ENCODE data around the gene OXT. TPM values are rescaled to one million over a fixed set of nuclear protein-coding genes. Genes with fewer than 3 reads are reported as not detected.

OXT gene
- total and polyA plus RNA-seq, 2 of the 4 experiments (the other 2 are of a cell fraction) = not detected

DNA sequence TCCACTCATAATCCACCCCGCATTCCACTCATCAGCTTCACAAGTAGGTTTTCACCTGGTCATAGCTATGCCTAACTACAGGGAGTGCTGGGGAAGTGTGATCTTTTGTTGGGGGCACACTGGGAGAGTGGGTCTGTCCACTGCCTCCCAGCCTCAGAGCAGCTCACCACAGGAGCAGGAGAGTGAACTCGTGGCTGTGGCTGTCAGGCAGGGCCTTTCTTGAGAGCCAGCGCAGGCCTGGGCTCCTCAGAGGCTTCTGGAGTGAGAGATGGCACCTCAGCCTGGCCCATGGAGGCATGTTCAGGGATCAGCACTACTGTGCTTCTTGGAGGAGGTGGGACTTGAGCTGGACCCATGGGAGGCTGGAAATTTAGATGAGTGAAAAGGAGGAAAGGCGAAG lies 32.0 kb upstream of the OXT start:
- Histone ChIP-seq H3K9ac (ENCODE audit: low read depth, low read length) (no peak overlapping the region), H4K5ac (ENCODE audit: low read depth, low read length) (no peak overlapping the region), H2AK9ac (replicated peaks; ENCODE audit: low read depth, low read length, poor library complexity) (no peak overlapping the region), H3K56ac (ENCODE audit: extremely low read depth, insufficient read depth, low read length) (no peak overlapping the region), H3K4ac (ENCODE audit: low read depth, low read length) (no peak overlapping the region), H3K4me3 (ENCODE audit: insufficient read depth, low read depth, low read length) (no peak overlapping the region), H3K9me3 (ENCODE audit: control insufficient read depth, insufficient read depth, low read length) (no peaks in the 10 kb centered on the region), H2AK5ac (ENCODE audit: low read depth, low read length) (no peak overlapping the region), H3K9me1 (ENCODE audit: insufficient read depth, low read length) (0 out of 2 replicates have a peak, but pooled peaks cover 4% of the 10 kb centered on the region), H3K27me3 (ENCODE audit: control insufficient read depth, insufficient read depth, low read length) (no peaks in the 10 kb centered on the region), H2BK5ac (ENCODE audit: low read depth, low read length, poor library complexity, severe bottlenecking) (no peak overlapping the region), H3K36me3 (ENCODE audit: control insufficient read depth, insufficient read depth, low read length) (peaks cover 52% of the 10 kb centered on the region), H3K14ac (replicated peaks; ENCODE audit: low read depth, low read length) (no peak overlapping the region), H2AFZ (replicated peaks; ENCODE audit: low read length, poor library complexity) (no peak overlapping the region), H3K79me1 (ENCODE audit: low read depth in 1 of 2, low read length in 2 of 2) (no peaks in the 10 kb centered on the region), H3K27ac (ENCODE audit: insufficient read depth, low read length) (no peak overlapping the region), H2BK15ac (ENCODE audit: low read depth, low read length) (no peak overlapping the region), H3K18ac (ENCODE audit: low read depth, low read length) (no peak overlapping the region), H4K20me1 (ENCODE audit: insufficient read depth, low read length) (no peaks in the 10 kb centered on the region), H3K23ac (ENCODE audit: low read depth, low read length) (no peak overlapping the region), H3K4me1 (ENCODE audit: control insufficient read depth, insufficient read depth, low read length) (peaks cover 6% of the 10 kb centered on the region; the same call in 1 of the 2 replicates), H4K8ac (ENCODE audit: low read depth in 2 of 2, low read length in 2 of 2) (no peak overlapping the region), H2BK20ac (ENCODE audit: low read depth, low read length) (no peak overlapping the region), H4K91ac (ENCODE audit: insufficient read depth, low read depth, low read length) (no peak overlapping the region), H3K4me2 (ENCODE audit: low read depth, low read length) (no peak overlapping the region), H2BK120ac (ENCODE audit: low read depth, low read length) (no peak overlapping the region)
- DNase-seq (no peak), ATAC-seq (ENCODE audit: low read depth) (no peak)
- 100% methylated on average over 1 of the region's 4 CpGs; no CpG with 5 or more reads in 1 of the 2 experiments for WGBS, 2 experiments (ENCODE audit: extremely low coverage in 2 of 2, insufficient read length in 1 of 2)
- TF ChIP-seq, protein P1, sequence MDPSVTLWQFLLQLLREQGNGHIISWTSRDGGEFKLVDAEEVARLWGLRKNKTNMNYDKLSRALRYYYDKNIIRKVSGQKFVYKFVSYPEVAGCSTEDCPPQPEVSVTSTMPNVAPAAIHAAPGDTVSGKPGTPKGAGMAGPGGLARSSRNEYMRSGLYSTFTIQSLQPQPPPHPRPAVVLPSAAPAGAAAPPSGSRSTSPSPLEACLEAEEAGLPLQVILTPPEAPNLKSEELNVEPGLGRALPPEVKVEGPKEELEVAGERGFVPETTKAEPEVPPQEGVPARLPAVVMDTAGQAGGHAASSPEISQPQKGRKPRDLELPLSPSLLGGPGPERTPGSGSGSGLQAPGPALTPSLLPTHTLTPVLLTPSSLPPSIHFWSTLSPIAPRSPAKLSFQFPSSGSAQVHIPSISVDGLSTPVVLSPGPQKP (IDR thresholded peaks at IDR 0.05; ENCODE audit: borderline replicate concordance, low read depth, low read length) = no peak
- TF ChIP-seq, protein P2, sequence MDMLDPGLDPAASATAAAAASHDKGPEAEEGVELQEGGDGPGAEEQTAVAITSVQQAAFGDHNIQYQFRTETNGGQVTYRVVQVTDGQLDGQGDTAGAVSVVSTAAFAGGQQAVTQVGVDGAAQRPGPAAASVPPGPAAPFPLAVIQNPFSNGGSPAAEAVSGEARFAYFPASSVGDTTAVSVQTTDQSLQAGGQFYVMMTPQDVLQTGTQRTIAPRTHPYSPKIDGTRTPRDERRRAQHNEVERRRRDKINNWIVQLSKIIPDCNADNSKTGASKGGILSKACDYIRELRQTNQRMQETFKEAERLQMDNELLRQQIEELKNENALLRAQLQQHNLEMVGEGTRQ (IDR thresholded peaks at IDR 0.05; ENCODE audit: low read depth, low read length) = no peak
- TF ChIP-seq, protein P3, sequence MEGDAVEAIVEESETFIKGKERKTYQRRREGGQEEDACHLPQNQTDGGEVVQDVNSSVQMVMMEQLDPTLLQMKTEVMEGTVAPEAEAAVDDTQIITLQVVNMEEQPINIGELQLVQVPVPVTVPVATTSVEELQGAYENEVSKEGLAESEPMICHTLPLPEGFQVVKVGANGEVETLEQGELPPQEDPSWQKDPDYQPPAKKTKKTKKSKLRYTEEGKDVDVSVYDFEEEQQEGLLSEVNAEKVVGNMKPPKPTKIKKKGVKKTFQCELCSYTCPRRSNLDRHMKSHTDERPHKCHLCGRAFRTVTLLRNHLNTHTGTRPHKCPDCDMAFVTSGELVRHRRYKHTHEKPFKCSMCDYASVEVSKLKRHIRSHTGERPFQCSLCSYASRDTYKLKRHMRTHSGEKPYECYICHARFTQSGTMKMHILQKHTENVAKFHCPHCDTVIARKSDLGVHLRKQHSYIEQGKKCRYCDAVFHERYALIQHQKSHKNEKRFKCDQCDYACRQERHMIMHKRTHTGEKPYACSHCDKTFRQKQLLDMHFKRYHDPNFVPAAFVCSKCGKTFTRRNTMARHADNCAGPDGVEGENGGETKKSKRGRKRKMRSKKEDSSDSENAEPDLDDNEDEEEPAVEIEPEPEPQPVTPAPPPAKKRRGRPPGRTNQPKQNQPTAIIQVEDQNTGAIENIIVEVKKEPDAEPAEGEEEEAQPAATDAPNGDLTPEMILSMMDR (conservative IDR thresholded peaks at IDR 0.05; ENCODE audit: low read depth, low read length) = no peak
- TF ChIP-seq RCOR1 (IDR thresholded peaks at IDR 0.05; ENCODE audit: insufficient replicate concordance, low read length) (no peak), RAD21 (IDR thresholded peaks at IDR 0.05; ENCODE audit: low read length) (no peak), SMC3 (IDR thresholded peaks at IDR 0.05; ENCODE audit: low read depth, low read length) (no peak), POLR2A (IDR thresholded peaks at IDR 0.05; ENCODE audit: low read depth, low read length) (no peak), MAZ (IDR thresholded peaks at IDR 0.05; ENCODE audit: borderline replicate concordance, low read depth, low read length) (no peak), CHD1 (IDR thresholded peaks at IDR 0.05; ENCODE audit: low read depth, low read length) (no peak)
- intact Hi-C loops (cut with micrococcal nuclease) = no loop called here
- in situ Hi-C loops (cut with MboI; ENCODE audit: low sequenced_read_pairs) = no loop called here
- dilution Hi-C loops (cut with HindIII; ENCODE audit: low sequenced_read_pairs, unreplicated experiment) = no loop called here
- ChIA-PET POLR2A (ENCODE audit: unreplicated experiment) (no interaction called here), CTCF (no interaction called here)
- no TSS peak for BruUV-seq (replicated peaks)

All from IMR-90 (cell line).